Measurements from ENCODE around the gene TPGS1. TPM values are rescaled to one million over a fixed set of nuclear protein-coding genes. Genes with fewer than 3 reads are reported as not detected.

The TPGS1 gene
- total and polyA plus RNA-seq, 5 donors, result 10.9 to 21.3 (median 15.0) TPM

DNA sequence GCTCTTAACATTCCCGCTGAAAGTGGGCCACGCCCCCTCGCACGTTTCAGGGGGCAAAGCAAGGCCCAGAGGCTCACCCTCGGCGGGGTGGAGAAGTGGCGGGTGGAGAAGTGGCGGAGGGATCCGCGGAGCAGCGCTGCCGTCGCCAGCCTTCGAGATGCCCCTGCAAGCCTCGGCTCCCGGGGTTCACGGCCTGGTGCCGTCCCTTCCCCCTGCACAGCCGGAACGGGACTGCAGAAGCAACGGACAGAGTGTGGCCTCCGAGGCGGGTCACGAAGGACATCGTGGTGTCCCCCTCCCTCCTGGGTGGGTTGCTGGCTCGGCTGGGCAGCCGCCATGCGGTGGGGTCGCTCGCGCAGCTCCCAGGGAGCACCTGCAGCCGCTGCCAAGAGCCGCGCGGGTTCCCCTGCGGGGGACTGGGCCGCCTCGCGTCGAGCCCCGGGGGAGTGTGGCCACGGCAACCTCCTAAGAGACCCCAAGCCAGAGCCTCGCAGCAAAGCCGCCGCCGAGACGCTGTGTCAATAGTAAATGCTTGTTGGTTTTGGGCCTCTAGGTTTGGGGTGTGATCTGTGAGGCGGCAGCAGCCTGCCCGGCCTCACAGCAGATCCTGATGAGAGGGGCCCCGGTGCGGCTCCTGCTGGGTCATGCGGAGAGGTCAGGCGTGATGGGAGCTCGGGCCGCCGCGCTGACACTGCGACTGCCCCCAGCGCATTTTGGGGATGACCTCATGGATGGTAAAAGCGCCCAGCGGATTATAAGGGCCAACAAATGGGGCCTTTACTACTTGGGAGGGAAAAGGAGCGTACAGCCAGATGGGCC, 5.5 kb downstream of the TPGS1 start:
- WGBS, result 33% methylated on average over 62 of the region's 62 CpGs
- intact Hi-C loops (cut with DNase I), result no loop called here
- ATAC-seq (no peak), DNase-seq (peak; percentile 21 to 63 (median 62))
- Histone ChIP-seq H3K27me3 (ENCODE audit: control insufficient read depth, insufficient read depth) (no peaks in the 10 kb centered on the region), H3K4me1 (ENCODE audit: control insufficient read depth, insufficient read depth, low read length) (no peaks in the 10 kb centered on the region), H3K4me3 (ENCODE audit: low read length) (no peak overlapping the region), H3K9me3 (ENCODE audit: control insufficient read depth, low read length) (no peaks in the 10 kb centered on the region), H3K27ac (ENCODE audit: low read length) (no peak overlapping the region)

GRCh38 chr19:513368-514165, 6.3 kb downstream of the TPGS1 start:
- peak in 1 of 3 donors; percentile 37 for DNase-seq
- 83% methylated on average over 10 of the region's 10 CpGs for WGBS
- H3K9me3 ChIP-seq (ENCODE audit: control insufficient read depth, low read length), result no peaks in the 10 kb centered on the region
- H3K27ac ChIP-seq (ENCODE audit: low read length), result no peak overlapping the region
- no peaks in the 10 kb centered on the region for H3K27me3 ChIP-seq (ENCODE audit: control insufficient read depth, insufficient read depth)
- intact Hi-C loops (cut with DNase I), result no loop called here
- no peak for ATAC-seq
- no peak overlapping the region for H3K4me3 ChIP-seq (ENCODE audit: low read length)
- H3K4me1 ChIP-seq (ENCODE audit: control insufficient read depth, insufficient read depth, low read length), result no peaks in the 10 kb centered on the region

DNA sequence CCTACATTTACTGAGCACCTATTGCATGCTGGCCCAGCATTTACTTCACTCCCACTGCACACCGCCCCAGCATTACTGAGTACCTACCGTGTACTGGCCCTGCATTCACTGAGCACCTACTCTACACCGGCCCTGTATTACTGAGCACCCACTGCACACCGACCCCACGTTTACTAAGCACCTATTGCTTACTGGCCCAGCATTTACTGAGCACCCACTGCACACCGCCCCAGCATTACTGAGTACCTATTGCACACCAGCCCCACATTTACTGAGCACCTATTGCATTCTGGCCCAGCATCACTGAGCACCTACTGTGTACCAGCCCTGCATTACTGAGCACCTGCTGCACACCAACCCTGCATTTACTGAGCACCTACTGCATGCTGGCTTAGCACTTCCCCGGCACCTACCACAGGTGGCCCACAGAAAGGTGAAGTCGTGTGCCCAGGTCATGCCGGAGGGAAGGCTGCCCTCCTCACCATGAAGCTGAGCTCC, 6.9 kb downstream of the TPGS1 start:
- no peak for ATAC-seq
- no peaks in the 10 kb centered on the region for H3K9me3 ChIP-seq (ENCODE audit: control insufficient read depth, low read length)
- H3K27ac ChIP-seq (ENCODE audit: low read length), result no peak overlapping the region
- intact Hi-C loops (cut with DNase I), result no loop called here
- 98% methylated on average over 9 of the region's 9 CpGs for WGBS
- DNase-seq, result peak in 1 of 3 donors; percentile 22
- H3K4me1 ChIP-seq (ENCODE audit: control insufficient read depth, insufficient read depth, low read length), result no peaks in the 10 kb centered on the region
- H3K4me3 ChIP-seq (ENCODE audit: low read length), result no peak overlapping the region
- no peaks in the 10 kb centered on the region for H3K27me3 ChIP-seq (ENCODE audit: control insufficient read depth, insufficient read depth)

- H3K9me3 ChIP-seq (ENCODE audit: control insufficient read depth, low read length), result no peaks in the 10 kb centered on the region
- ATAC-seq, result peak; percentile 15 to 26
- no peaks in the 10 kb centered on the region for H3K4me1 ChIP-seq (ENCODE audit: control insufficient read depth, insufficient read depth, low read length)
- WGBS, result 75% methylated on average over 10 of the region's 10 CpGs
- H3K27me3 ChIP-seq (ENCODE audit: control insufficient read depth, insufficient read depth), result no peaks in the 10 kb centered on the region
- H3K4me3 ChIP-seq (ENCODE audit: low read length), result no peak overlapping the region
- intact Hi-C loops (cut with DNase I), result no loop called here
- H3K27ac ChIP-seq (ENCODE audit: low read length), result no peak overlapping the region
- peak; percentile 14 to 65 (median 49) for DNase-seq
Observed at GRCh38 chr19:517721-518597, 10.7 kb downstream of the TPGS1 start.

- Histone ChIP-seq H3K27ac (ENCODE audit: low read length) (no peak overlapping the region), H3K9me3 (ENCODE audit: control insufficient read depth, low read length) (no peaks in the 10 kb centered on the region), H3K27me3 (ENCODE audit: control insufficient read depth, insufficient read depth) (no peaks in the 10 kb centered on the region), H3K4me1 (ENCODE audit: control insufficient read depth, insufficient read depth, low read length) (no peaks in the 10 kb centered on the region), H3K4me3 (ENCODE audit: low read length) (no peak overlapping the region)
- intact Hi-C loops (cut with DNase I), result no loop called here
- ATAC-seq, result peak; percentile 8 to 13
- DNase-seq, result peak; percentile 17 to 62 (median 59)
- WGBS, result 50% methylated on average over 58 of the region's 58 CpGs
Observed at GRCh38 chr19:518598-519231, 11.4 kb downstream of the TPGS1 start.

- WGBS, result 85% methylated on average over 45 of the region's 45 CpGs
- ATAC-seq, result peak; percentile 3 to 6
- intact Hi-C loops (cut with DNase I), result no loop called here
- Histone ChIP-seq H3K9me3 (ENCODE audit: control insufficient read depth, low read length) (no peaks in the 10 kb centered on the region), H3K4me3 (ENCODE audit: low read length) (no peak overlapping the region), H3K27me3 (ENCODE audit: control insufficient read depth, insufficient read depth) (no peaks in the 10 kb centered on the region), H3K4me1 (ENCODE audit: control insufficient read depth, insufficient read depth, low read length) (no peaks in the 10 kb centered on the region), H3K27ac (ENCODE audit: low read length) (no peak overlapping the region)
- DNase-seq, result peak; percentile 9 to 62 (median 49)
Observed at GRCh38 chr19:519449-519865, 12.2 kb downstream of the TPGS1 start.

DNA sequence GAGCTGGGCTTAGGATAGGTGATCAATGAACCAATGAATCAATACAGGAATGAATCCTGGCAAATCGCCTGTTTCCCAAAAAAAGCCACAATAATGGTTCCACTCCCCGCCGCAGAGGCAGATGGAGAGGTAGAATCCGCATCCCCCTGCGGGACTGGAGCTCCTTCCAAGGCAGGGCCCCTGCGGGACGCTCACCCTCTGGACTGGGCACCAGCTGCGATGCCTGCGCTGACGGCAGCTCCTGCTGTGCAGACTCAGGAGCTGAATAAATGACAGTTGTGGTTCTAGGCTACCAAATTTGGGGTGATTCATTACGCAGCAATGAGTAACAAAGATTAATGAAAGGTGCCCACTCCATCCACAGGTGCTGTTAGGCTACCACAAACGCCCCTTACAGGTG, 15.4 kb downstream of the TPGS1 start:
- Histone ChIP-seq H3K9me3 (ENCODE audit: control insufficient read depth, low read length) (no peaks in the 10 kb centered on the region), H3K4me1 (ENCODE audit: control insufficient read depth, insufficient read depth, low read length) (no peaks in the 10 kb centered on the region), H3K27me3 (ENCODE audit: control insufficient read depth, insufficient read depth) (no peaks in the 10 kb centered on the region), H3K4me3 (ENCODE audit: low read length) (no peak overlapping the region), H3K27ac (ENCODE audit: low read length) (no peak overlapping the region)
- 96% methylated on average over 12 of the region's 12 CpGs for WGBS
- no peak for ATAC-seq
- peak in 1 of 3 donors; percentile 33 for DNase-seq
- intact Hi-C loops (cut with DNase I), result no loop called here

DNA sequence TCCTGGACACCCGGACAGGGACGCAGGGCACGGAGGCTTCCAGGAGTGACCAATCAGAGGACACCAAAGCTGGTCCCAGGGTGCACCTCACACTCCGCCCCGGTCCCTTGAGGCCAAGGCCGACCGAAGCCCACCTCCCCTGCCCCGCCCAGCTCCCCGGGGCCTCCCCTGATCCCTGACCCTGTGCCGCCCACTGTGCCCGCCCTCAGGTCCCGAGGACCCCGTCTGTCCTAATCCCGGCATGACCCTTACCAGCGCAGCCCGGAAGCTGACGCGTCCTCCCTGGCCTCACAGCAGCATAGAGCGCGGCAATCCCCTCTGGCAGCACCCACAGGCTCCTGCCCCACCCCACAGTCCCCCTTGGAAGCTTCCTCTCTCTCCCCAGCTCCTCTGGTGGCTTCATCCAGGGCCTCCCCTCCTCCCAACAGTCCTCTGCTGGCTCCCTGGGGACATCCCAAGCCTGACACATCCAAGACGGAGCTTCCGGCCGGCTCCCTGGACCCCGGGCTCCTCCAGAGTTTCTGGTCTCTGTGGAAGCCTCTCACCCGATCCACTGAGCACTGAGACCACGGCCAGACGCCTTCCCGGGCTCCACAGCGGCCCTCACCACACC, 16.9 kb downstream of the TPGS1 start:
- intact Hi-C loops (cut with DNase I), result no loop called here
- Histone ChIP-seq H3K27ac (ENCODE audit: low read length) (no peak overlapping the region), H3K4me3 (ENCODE audit: low read length) (no peak overlapping the region), H3K27me3 (ENCODE audit: control insufficient read depth, insufficient read depth) (no peaks in the 10 kb centered on the region), H3K4me1 (ENCODE audit: control insufficient read depth, insufficient read depth, low read length) (no peaks in the 10 kb centered on the region), H3K9me3 (ENCODE audit: control insufficient read depth, low read length) (no peaks in the 10 kb centered on the region)
- 62% methylated on average over 29 of the region's 29 CpGs for WGBS
- peak; percentile 32 to 41 for ATAC-seq
- peak in 1 of 3 donors; percentile 70 for DNase-seq

GRCh38 chr19:525029-525428, 17.7 kb downstream of the TPGS1 start:
- H3K9me3 ChIP-seq (ENCODE audit: control insufficient read depth, low read length), result no peaks in the 10 kb centered on the region
- H3K27ac ChIP-seq (ENCODE audit: low read length), result no peak overlapping the region
- intact Hi-C loops (cut with DNase I), result no loop called here
- H3K4me3 ChIP-seq (ENCODE audit: low read length), result no peak overlapping the region
- peak in 1 of 3 donors; percentile 68 for DNase-seq
- ATAC-seq, result no peak
- WGBS, result 67% methylated on average over 18 of the region's 18 CpGs
- no peaks in the 10 kb centered on the region for H3K4me1 ChIP-seq (ENCODE audit: control insufficient read depth, insufficient read depth, low read length)
- no peaks in the 10 kb centered on the region for H3K27me3 ChIP-seq (ENCODE audit: control insufficient read depth, insufficient read depth)

DNA sequence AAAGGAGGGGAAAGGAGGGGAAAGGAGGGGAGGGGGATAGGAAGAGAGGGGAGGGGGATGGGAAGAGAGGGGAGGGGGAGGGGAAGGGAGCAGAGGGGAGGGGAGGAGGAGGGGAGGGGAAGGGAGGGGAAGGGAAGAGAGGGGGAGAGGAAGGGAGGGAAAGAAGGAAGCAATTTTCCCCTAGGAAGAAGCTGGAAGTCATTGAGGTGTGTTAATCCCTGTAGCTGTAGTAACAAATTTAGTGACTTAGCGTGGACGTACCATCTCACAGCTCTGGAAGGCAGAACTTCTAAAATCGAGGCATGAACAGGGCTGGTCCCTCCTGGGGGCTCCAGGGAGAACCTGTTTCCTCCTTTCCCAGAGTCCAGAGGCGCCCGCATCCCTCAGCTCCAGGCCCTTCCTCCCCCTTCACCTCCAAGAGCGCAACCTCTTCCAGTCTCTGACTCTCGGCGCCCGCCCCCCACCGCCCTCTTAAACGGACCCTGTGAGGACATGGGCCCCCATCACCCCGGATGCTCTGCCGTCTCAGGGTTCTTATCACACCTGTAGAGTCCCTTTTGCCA, 18.6 kb downstream of the TPGS1 start:
- H3K27me3 ChIP-seq (ENCODE audit: control insufficient read depth, insufficient read depth), result no peaks in the 10 kb centered on the region
- no peak overlapping the region for H3K4me3 ChIP-seq (ENCODE audit: low read length)
- ATAC-seq (no peak), DNase-seq (no peak)
- intact Hi-C loops (cut with DNase I), result no loop called here
- no peak overlapping the region for H3K27ac ChIP-seq (ENCODE audit: low read length)
- H3K9me3 ChIP-seq (ENCODE audit: control insufficient read depth, low read length), result no peaks in the 10 kb centered on the region
- WGBS, result 46% methylated on average over 13 of the region's 13 CpGs
- no peaks in the 10 kb centered on the region for H3K4me1 ChIP-seq (ENCODE audit: control insufficient read depth, insufficient read depth, low read length)
